Right renal pelvis (tissue), 4 donors: Measurements from ENCODE around the gene LDLRAD3. TPM values are rescaled to one million over a fixed set of nuclear protein-coding genes. Genes with fewer than 3 reads are reported as not detected.
"Not testable (repeated sequence)": the region's sequence is repeated elsewhere in the genome, so short reads cannot be mapped to it uniquely, and the experiment has no call there.

Experiments used
- DNase-seq, 4 donors: peaks; one replicate each; pipeline ENCODE4 v3.0.0-alpha.2; 2013; ENCODE audit warnings: low read depth in 4 of 4, low spot score in 3 of 4, missing footprints in 1 of 4
- polyA plus RNA-seq, 4 donors: library from polyadenylated mRNA; unstranded; fragments of 120-200 nt; gene quantifications; one replicate each; pipeline ENCODE4 v1.2.1, GENCODE V29; 2013; ENCODE audit not compliant: insufficient read length in 4 of 4

The LDLRAD3 gene
- polyA plus RNA-seq, 4 donors: 23.7 to 27.8 (median 27.0) TPM

DNA sequence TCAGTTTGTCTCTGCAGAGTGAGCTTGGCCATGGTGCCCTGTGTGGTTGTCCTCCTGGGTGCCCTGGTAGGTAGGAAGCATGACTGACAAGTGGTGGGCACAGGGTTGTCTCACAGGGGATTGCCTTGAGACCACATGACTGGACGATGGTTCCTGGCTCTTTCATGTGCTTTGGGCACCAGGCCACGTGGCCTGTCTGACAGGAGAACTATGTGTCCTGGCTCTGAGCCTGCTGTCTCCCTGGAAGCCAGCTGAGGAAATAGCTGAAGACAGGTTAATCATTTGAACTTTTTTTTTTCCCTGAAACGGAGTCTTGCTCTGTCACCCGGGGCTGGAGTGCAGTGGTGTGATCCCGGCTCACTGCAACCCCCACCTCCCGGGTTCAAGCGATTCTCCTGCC, 93.2 kb downstream of the LDLRAD3 start:
- peak in 1 of 4 donors; percentile 27 for DNase-seq

DNA sequence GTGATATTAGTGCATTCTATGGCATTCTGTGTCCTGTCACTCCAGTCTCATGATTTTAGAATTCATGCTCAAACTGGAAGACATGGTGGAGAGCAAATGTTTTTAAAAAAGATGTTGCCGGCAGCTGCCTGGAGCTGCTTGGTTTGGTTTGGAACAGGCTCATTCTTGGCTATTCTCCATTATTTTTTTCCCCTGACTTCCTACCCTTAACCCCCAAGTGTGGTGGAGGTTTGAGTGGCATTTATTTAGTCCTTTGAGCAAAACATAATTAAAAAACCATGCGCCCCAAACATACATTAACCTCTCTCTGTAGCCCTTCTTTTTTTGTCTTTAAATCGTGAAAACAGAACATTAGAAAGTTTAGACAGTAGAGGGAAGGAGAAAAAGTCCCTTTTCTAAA, 94.7 kb downstream of the LDLRAD3 start:
- DNase-seq: no peak

- DNase-seq: no peak
These were observed 95.6 kb downstream of the LDLRAD3 start for GRCh38 chr11:36039471-36039870.

- no peak for DNase-seq
These were observed 98.2 kb downstream of the LDLRAD3 start for GRCh38 chr11:36041988-36042611.

DNA sequence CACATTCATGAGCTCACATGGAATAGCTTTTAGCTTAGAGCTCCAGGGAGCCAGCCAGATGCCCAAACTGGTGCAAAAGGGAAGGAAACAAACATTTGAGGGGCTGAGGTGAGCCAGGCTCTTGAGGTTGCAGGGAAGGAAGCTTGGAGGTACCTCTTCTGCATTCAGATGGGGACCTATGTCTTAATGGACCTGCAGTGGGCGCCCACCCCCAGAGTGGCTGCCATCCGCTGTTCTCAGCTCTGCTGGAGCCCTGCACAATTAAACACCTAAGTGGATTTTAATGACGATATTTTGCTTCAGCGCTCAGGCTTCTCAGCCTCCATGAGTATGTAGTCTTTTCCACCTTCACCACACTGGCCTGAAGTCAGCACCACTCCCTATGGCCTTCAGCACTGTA, 100.8 kb downstream of the LDLRAD3 start:
- DNase-seq: no peak

DNA sequence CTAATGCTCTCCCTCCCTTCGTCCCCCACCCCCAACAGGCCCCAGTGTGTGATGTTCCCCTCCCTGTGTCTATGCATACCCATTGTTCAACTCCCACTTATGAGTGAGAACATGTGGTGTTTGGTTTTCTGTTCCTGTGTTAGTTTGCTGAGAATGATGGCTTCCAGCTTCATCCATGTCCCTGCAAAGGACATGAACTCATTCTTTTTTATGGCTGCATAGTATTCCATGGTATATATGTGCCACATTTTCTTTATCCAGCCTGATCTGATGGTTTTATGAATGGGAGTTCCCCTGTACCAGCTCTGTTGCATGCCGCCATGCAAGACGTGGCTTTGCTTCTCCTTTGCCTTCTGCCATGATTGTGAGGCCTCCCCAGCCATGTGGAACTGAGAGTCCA, 102.1 kb downstream of the LDLRAD3 start:
- DNase-seq: not testable (repeated sequence)

DNA sequence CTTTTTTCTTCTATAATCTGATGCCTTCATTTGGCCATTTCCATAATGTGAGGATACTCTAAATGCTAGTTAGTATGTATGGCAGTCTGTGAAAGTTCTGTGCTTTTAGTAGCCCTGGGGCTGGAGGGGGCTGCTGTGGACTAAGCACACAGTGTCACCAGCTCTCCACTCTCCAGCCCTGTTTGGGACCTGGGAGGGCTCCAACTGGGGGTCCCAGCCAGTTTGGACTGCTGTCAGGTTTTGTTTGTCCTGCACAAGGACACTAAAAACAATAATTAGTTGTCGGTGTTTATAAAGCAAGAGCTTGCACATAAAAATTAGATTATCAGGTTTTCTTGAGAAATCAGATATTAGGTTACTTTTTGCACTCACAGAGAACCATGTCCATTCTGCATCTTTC, 103.1 kb downstream of the LDLRAD3 start:
- no peak for DNase-seq

DNA sequence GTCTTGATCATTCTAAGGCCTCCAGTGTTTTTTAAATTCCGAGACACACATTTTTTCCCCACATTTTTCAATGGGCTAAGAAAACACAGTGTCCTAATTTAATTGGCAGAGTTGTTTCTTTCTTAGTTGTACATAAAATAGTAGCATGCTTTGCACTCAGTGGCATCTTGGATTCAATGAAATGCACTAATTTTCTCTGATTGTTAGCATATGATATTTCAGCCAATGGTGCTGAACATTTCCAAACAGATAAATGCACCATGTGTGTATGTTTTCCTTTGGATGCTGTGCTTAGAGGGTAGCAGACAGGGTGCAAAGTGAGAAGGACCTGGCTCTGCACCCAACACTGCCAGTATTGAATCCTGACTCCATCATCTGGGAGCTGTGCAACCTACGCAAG, 103.5 kb downstream of the LDLRAD3 start:
- no peak for DNase-seq

DNA sequence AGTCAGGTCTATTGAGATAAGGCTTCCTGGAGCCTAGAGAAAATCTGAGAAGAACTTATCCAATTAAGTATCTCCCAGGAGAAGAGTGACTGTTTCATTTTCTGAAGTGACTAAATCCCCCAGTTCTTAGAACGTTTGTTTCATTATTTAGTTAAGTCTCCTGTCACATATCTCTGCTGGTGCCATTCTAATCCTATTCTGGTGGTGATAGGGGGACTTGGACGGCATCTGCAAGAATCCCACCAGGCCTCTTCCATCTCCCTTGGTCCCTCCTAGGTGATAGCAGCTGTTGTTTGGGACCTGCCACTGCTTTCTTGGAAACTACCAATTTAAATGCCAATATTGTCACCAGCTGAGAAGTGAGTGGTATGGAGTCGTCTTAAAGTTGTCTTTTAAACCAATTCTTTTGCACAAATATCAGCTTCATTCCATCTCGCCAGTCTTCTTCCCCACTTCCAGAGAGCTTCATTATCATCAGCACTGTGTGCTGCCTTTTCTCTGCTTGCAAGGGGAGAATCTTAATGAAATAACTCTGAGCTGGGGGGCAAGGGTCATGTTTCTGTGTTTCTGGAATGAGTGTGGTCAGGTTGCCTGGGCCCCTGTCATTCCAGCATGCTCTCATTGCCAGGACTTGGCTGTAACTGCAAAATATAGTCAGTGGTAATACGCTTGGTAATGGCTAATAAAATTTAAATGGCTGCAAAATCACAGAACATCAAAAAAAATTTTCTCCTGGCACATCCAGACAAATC, 104.8 kb downstream of the LDLRAD3 start:
- DNase-seq: no peak

DNA sequence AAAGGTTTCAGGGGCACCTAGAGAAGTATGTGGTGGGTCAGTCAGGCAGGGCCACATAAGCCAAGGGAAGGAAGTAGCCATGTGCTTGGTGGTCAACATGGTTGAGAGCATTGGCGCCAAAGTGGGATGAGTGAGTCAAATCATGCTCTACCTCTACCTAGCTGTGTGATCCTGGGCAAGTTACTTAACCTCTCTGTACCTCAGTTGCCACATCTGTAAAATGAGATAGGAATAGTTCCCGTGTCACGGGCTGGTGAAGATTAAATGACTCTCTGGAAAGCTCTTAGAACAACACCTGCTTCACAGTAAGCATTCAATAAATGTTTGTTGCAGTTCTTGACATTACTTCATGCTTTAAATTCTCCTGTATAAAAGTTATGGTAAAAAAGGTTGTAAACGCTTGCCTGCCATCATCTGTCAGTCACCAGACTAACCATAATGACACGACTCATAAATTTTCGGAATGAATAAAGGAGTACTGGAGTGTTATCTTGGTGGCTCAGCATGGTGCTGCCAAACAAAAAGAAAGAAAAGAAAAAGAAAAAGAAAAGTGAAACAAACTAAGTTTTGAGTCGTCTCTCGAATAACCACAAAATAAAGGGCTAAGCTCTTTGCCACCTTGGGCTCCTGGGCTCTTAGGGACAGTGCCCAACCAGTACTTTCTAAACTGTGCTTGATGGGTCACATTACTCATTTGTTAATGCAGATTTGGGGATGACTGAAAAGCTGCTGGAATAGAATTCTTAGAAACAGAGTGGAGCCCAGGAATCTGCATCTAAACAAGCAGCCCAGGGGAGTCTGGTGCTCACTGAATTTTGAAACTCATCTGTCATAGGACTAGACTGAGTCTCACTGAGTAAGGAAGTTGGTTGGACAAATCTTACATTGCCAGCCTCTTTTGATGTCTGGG, 107.6 kb downstream of the LDLRAD3 start:
- no peak for DNase-seq

- DNase-seq: no peak
These were observed 109.4 kb downstream of the LDLRAD3 start for GRCh38 chr11:36053281-36053680.

DNA sequence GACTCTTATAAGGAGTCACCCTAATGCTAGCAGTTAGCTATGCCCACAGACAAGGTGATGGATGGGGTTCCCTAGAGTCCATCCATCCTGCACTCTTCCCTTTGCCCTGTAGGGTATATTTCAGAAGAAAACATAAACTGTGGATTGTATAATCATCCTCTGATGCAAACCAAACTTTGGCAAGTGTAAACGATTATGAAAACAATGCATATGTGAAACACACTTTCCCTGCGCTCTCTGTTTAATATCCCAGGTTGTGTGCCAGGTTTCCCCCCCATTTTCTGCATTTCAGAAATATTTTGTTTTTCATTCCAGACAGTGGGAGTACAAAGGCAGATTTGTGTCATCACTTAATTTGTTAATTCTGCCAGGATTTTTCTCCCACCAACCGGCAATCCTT, 110.0 kb downstream of the LDLRAD3 start:
- DNase-seq: no peak

DNA sequence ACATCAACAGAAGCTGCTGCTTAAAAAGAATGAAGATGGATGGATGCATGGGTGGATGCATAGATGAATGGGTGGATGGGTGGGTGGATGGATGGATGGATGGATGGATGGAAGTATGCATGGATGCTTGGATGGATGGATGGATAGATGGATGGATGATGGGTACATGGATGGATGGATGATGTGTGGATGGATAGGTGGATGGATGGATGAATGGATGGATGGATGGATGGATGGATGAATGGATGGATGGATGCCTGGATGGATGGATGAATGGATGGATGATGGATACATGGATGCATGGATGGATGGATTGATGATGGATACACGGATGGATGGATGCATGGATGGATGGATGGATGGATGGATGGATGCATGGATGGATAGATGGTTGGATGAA, 110.8 kb downstream of the LDLRAD3 start:
- DNase-seq: no peak

DNA sequence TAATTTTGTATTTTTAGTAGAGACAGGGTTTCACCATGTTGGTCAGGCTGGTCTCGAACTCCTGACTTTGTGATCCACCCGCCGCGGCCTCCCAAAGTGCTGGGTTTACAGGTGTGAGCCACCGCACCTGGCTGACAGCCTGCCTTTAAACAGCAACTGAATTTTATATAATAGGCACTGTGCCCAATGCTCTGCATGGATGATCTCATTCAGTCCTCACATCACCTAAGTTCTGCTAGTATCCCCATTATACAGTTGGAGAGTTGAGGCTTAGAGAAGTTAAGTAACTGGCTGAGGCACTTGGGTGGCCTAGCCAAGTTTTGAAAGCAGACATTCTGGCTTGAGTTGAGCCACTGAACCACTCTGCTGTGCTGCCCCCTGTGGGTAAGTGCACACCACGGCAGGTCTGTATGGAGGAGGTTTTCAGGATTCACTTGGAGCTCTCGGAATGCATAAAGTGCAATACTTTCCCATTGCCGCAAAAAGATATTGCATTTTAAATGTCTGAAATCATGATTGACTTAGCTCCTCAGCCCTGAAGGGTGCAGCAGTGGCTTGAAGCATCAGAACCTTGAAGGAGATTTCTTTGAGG, 112.4 kb downstream of the LDLRAD3 start:
- DNase-seq: no peak

DNA sequence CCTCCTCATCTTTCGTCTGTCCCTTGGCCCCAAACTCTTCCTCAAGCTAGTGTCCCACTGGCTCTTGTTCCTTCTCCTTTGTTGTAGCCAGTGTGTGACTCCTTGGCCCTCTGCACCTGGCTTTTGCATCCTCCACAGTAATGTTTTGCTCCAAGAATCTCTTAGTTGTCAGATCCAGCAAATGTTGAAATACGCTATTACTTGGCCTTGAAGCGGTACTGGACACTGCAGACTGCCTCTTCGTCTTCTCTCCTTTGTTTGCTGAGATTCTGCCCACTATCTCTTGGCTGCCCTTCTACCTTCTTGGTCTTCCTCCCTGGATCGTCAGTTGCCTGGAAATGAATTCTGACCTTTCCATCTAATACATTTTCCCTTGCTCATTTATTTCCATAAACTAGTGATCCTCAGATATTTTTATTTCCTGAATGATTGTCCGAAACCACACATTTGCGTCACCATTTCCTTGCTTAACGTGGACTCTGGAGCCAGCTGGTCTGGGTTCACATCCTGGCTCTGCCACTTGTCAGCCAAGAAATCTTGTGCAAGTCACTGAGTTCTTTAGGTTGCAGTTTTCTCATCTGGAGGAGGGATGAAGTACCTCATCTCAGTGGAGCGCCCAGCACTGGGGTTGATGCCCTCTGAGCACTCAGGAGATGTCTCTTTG, 113.6 kb downstream of the LDLRAD3 start:
- DNase-seq: no peak

DNA sequence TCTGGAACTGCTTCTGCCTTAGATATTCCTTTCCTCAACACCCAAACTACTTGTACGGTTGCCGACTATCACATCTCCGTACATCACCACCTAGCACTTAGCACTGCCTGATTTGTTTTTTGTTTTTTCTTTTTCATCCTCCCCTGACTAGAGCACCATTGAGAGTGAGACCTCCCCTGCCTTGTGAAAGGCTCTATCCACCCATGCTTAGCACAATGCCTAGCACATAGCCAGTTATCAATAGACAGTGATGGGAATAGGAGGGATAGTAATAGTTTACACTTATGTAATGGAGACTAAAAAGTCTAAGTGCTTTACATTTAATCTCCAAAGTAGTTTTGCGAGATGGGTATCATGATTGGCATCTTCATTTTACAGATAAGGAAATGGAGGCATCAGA, 115.8 kb downstream of the LDLRAD3 start:
- no peak for DNase-seq

DNA sequence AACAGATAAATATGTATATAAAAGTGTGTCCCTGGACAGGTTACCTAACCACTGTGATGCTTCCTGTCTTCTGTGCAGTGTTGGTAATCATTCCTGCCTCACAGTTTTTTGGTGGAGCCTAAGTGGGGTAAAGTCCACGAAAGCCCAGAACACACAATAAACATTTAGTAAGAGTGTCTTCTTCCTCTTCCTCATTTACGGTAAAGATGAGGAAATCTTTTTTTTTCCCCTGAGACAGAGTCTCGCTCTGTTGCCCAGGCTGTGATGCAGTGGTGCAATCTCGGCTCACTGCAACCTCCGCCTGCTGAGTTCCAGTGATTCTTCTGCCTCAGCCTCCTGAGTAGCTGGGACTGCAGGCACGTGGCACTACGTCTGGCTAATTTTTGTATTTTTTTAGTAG, 117.1 kb downstream of the LDLRAD3 start:
- no peak for DNase-seq

DNA sequence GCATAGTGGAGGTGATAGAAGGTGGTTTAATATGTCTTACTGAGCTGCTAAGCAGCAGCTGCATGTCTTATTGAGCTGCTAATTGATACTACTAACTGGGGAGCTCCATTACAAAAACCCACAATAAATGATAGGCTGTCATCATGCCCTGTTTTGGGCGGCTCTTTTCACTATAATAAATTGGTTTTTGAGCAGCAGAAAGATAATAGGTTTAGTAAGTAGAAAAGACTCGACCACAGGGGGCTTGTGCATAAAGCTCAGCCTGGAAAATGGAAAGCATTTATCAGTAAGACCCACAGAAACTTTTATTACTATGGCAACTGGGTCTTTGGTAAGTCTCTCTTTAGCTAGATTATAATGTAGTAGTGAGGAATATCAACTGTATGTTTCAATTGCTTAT, 117.6 kb downstream of the LDLRAD3 start:
- DNase-seq: no peak

GRCh38 chr11:36062796-36063365, 119.0 kb downstream of the LDLRAD3 start:
- DNase-seq: no peak

DNA sequence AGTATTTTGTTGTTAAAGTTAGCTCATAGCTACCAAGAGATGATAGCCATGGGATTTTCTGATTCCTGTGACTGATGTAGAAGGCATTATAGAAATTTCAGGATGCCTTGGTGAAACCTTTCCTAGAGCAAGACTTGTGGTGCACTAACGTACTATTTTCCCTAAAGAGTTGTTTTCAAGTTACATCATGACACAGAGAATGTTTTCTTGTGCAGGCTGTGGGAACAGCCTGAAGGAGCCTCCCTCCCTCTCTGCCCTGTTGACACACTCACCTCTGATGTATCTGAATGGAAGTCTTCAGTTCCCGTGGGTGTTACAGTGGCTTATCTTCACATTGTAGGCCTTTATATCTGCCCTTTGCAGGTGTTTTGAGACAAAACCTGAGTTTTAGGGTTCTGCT, 121.6 kb downstream of the LDLRAD3 start:
- DNase-seq: no peak
